ENCODE data around the gene LGALS4. TPM values are rescaled to one million over a fixed set of nuclear protein-coding genes. Genes with fewer than 3 reads are reported as not detected.

LGALS4 gene
- total and polyA plus RNA-seq, 7 donors: 0.33 to 9,832 (median 13.2) TPM

DNA sequence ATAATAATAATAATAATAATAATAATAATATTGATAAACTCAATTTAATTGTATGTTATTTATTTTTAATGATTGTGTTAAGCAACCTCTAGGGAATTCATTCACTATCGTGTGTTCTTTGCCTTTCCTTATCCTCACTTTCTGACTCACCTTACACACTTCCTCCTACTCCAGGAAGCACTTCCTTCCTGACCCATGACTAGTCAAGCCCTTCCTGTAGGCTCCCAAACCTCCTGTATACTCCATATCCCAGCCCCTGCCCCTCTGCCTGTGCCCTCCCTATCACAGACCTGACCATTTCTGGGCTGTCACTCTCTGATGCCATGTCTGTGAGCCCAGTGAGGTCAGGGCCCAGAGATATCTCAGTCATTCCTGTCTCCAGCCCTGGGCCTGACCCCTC lies 7.6 kb downstream of the LGALS4 start:
- 16 to 43% methylated on average over 1 of the region's 1 CpG for WGBS, 2 donors
- TF ChIP-seq, protein P1, sequence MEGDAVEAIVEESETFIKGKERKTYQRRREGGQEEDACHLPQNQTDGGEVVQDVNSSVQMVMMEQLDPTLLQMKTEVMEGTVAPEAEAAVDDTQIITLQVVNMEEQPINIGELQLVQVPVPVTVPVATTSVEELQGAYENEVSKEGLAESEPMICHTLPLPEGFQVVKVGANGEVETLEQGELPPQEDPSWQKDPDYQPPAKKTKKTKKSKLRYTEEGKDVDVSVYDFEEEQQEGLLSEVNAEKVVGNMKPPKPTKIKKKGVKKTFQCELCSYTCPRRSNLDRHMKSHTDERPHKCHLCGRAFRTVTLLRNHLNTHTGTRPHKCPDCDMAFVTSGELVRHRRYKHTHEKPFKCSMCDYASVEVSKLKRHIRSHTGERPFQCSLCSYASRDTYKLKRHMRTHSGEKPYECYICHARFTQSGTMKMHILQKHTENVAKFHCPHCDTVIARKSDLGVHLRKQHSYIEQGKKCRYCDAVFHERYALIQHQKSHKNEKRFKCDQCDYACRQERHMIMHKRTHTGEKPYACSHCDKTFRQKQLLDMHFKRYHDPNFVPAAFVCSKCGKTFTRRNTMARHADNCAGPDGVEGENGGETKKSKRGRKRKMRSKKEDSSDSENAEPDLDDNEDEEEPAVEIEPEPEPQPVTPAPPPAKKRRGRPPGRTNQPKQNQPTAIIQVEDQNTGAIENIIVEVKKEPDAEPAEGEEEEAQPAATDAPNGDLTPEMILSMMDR (IDR thresholded peaks at IDR 0.05): no peak
- TF ChIP-seq EP300 (IDR thresholded peaks at IDR 0.05) (no peak), POLR2AphosphoS5 (IDR thresholded peaks at IDR 0.05) (no peak), POLR2A (IDR thresholded peaks at IDR 0.05) (no peak)
- H3K27ac ChIP-seq: no peak overlapping the region
- no peak overlapping the region for H3K4me3 ChIP-seq
- H3K27me3 ChIP-seq: no peaks in the 10 kb centered on the region
- no peaks in the 10 kb centered on the region for H3K4me1 ChIP-seq
- H3K36me3 ChIP-seq: no peaks in the 10 kb centered on the region
- intact Hi-C loops (cut with DNase I): no loop called here
- H3K9me3 ChIP-seq: no peaks in the 10 kb centered on the region
- peak; percentile 34 for DNase-seq

DNA sequence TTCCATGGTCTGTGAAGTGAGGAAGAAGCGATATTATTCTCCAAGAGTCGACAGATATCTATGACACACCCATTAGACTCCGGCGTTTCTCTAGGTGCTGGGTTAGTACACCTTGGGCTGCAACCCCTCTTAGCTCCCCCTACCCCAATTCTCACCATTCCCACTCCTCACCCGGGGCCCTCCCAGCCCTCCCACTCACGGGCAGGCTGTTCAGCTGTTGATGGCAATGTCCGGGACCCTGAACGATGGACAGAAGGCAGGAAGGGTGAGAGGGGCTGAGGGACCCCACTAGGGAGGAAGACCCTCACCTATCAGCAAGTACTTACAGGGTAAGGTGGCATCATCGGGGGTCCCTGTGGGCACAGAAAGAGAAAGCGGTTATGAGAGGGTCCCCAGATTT lies 9.2 kb downstream of the LGALS4 start:
- WGBS, 2 donors: 92 to 95% methylated on average over 10 of the region's 10 CpGs
- intact Hi-C loops (cut with DNase I): no loop called here

DNA sequence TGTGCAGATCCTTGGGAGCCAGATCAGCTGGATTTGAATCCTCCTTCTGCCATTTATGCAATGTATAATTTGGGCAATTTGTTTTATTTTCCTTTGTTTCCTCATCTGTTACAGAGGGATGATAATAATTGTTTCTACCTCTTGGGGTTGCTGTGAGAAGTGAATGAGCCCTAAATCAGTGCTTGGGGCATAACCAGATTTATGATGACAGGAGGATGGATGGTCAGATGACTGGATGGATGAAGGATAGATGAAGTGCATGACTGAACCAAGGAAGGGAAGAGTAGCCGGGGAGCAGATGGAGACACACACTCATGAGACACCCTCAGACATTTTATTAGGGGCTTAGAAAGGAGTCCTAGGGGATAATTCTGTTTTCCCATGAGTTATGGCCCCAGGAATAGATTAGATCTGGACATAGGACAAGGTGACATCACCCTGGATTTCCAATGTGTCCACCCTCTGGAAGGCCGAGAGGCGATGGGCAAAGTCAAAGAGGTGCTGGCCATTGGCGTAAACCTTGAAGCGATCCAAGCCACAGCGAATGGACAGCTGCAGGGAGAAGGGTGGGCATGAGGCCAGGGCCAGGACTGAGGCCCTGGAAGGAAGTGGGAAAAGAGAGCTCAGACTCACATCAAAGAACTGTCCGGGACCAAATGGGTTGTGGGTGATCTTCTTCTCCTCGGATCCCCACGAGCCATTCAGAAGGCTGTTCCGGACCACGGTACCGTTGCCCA lies 11.2 kb downstream of the LGALS4 start:
- H3K4me3 ChIP-seq: no peak overlapping the region
- WGBS, 2 donors: 94 to 95% methylated on average over 12 of the region's 12 CpGs
- no peaks in the 10 kb centered on the region for H3K36me3 ChIP-seq
- no peak for DNase-seq
- H3K27me3 ChIP-seq: no peaks in the 10 kb centered on the region
- TF ChIP-seq EP300 (IDR thresholded peaks at IDR 0.05) (no peak), POLR2A (IDR thresholded peaks at IDR 0.05) (no peak), POLR2AphosphoS5 (IDR thresholded peaks at IDR 0.05) (no peak)
- TF ChIP-seq, protein P1 (IDR thresholded peaks at IDR 0.05): no peak
- no peak overlapping the region for H3K27ac ChIP-seq
- no peaks in the 10 kb centered on the region for H3K4me1 ChIP-seq
- H3K9me3 ChIP-seq: no peaks in the 10 kb centered on the region
- intact Hi-C loops (cut with DNase I): no loop called here

More for the DNA sequence above, 9.2 kb downstream of the LGALS4 start:
- H3K4me1 ChIP-seq: no peaks in the 10 kb centered on the region
- no peak for TF ChIP-seq POLR2AphosphoS5 (IDR thresholded peaks at IDR 0.05)
- TF ChIP-seq, protein P1 (IDR thresholded peaks at IDR 0.05): no peak
- no peaks in the 10 kb centered on the region for H3K27me3 ChIP-seq
- H3K9me3 ChIP-seq: no peaks in the 10 kb centered on the region
- no peak overlapping the region for H3K4me3 ChIP-seq
- H3K27ac ChIP-seq: no peak overlapping the region
- peak; percentile 57 for DNase-seq
- no peaks in the 10 kb centered on the region for H3K36me3 ChIP-seq

DNA sequence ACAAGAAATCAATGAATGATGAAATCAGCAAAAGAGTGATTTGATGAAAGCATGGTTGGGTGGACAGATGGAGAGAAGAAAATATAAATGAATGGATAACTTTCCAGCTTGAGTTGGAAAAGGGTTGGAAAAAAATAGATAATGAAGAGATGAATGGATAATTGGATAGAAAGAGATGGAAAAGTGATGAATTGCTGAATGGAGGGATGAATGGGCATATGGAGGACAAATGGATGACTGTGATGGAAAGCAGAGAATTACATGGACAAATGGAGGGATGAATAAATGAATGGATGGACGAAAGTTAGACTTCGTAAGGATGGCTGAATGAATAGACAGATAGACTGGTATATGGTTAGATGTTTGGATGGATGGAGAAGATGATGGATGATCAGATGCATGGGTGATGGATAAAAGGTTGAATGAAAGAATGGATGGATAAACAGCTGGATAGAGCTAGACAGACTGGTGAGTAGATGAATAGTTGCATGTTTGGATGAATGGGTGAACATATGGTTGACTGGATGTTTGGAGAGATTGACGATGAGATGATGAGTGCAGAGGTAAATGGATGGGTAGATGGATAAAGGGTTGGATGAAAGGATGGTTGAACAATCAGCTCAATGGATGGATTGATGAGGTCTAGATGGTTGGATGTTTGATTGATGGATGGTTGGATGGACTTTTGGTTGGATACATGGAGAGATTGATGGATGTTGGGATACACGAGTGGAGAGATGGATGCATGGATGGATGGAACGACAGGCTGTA lies 12.0 kb downstream of the LGALS4 start:
- no peak overlapping the region for H3K27ac ChIP-seq
- no peaks in the 10 kb centered on the region for H3K4me1 ChIP-seq
- no peak overlapping the region for H3K4me3 ChIP-seq
- 86 to 96% methylated on average over 5 of the region's 5 CpGs for WGBS, 2 donors
- no peaks in the 10 kb centered on the region for H3K36me3 ChIP-seq
- no peaks in the 10 kb centered on the region for H3K9me3 ChIP-seq
- no peaks in the 10 kb centered on the region for H3K27me3 ChIP-seq
- no peak for TF ChIP-seq POLR2A (IDR thresholded peaks at IDR 0.05)
- TF ChIP-seq POLR2AphosphoS5 (IDR thresholded peaks at IDR 0.05): no peak
- TF ChIP-seq, protein P1 (IDR thresholded peaks at IDR 0.05): no peak
- no peak for TF ChIP-seq EP300 (IDR thresholded peaks at IDR 0.05)
- DNase-seq: no peak
- intact Hi-C loops (cut with DNase I): no loop called here

Data from sigmoid colon (tissue), 7 donors.